Measurements from ENCODE around the gene CCR4. TPM values are rescaled to one million over a fixed set of nuclear protein-coding genes. Genes with fewer than 3 reads are reported as not detected.
A peak's percentile ranks its signal among the peaks of the same experiment; 100 is the strongest.
"Not testable (repeated sequence)": the region's sequence is repeated elsewhere in the genome, so short reads cannot be mapped to it uniquely, and the experiment has no call there.

The CCR4 gene
- total and polyA plus RNA-seq, 9 of the 15 experiments (the other 6 are each of a cell fraction or from before 2014, with no cell fraction given) = 0.04 to 0.47 (median 0.25) TPM; not detected in 1

DNA sequence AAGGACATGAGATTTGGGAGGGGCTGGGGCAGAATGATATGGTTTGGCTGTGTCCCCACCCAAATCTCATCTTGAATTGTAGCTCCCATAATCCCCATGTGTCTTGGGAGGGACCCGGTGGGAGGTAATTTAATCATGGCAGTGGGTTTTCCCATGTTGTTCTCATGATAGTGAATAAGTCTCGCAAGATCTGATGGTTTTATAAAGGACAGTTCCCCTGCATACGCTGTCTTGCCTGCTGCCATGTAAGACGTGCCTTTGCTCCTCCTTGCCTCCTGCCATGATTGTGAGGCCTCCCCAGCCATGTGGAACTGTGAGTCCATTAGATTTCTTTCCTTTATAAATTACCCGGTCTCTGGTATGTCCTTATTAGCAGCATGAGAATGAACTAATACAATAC lies 15.2 kb downstream of the CCR4 start:
- H2AFZ ChIP-seq (ENCODE audit: low read depth, low read length); in situ Hi-C loops (cut with MboI); H3K4me2 ChIP-seq (ENCODE audit: insufficient read depth, low read length); H3K9ac ChIP-seq (ENCODE audit: insufficient read depth in 1 of 2, low read depth in 2 of 2, low read length in 2 of 2); H3K4me1 ChIP-seq (replicated peaks in 1 of 2; ENCODE audit: control insufficient read depth in 2 of 2, insufficient read depth in 2 of 2, low read length in 2 of 2); POLR2A ChIA-PET; CTCF ChIA-PET (ENCODE audit: low intra/inter-chr PET ratio); ATAC-seq; FAIRE-seq; H3K36me3 ChIP-seq (ENCODE audit: control insufficient read depth, insufficient read depth, low read length); H3K27me3 ChIP-seq (ENCODE audit: control insufficient read depth in 2 of 2, insufficient read depth in 2 of 2, low read length in 2 of 2); BruUV-seq (replicated peaks); H3K9me1 ChIP-seq (ENCODE audit: control insufficient read depth, insufficient read depth, low read length); intact Hi-C loops (cut with micrococcal nuclease); H3K4me3 ChIP-seq; H3K79me2 ChIP-seq (ENCODE audit: control insufficient read depth, insufficient read depth, low read length); H4K20me1 ChIP-seq (replicated peaks; ENCODE audit: control insufficient read depth, insufficient read depth, low read length); DNase-seq (ENCODE audit: extremely low read depth in 1 of 4, low spot score in 3 of 4); H3K27ac ChIP-seq (ENCODE audit: extremely low read depth, low read depth, low read length): not testable (repeated sequence)
- 60% methylated on average over 5 of the region's 5 CpGs for WGBS (ENCODE audit: insufficient coverage, low coverage, missing lambda C conversion rate)
- peaks cover 12% of the 10 kb centered on the region; the same call in 1 of the 2 replicates for H3K9me3 ChIP-seq (replicated peaks; ENCODE audit: control insufficient read depth, insufficient read depth, low read depth, low read length)
- TF ChIP-seq, protein P1, sequence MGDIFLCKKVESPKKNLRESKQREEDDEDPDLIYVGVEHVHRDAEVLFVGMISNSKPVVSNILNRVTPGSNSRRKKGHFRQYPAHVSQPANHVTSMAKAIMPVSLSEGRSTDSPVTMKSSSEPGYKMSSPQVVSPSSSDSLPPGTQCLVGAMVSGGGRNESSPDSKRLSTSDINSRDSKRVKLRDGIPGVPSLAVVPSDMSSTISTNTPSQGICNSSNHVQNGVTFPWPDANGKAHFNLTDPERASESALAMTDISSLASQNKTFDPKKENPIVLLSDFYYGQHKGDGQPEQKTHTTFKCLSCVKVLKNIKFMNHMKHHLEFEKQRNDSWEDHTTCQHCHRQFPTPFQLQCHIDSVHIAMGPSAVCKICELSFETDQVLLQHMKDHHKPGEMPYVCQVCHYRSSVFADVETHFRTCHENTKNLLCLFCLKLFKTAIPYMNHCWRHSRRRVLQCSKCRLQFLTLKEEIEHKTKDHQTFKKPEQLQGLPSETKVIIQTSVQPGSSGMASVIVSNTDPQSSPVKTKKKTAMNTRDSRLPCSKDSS (IDR thresholded peaks at IDR 0.05; ENCODE audit: low read depth, partially characterized antibody) = peak; percentile 84
- TF ChIP-seq ZFP36 (IDR thresholded peaks at IDR 0.05; ENCODE audit: low read depth, low read length, partially characterized antibody) (peak; percentile 62), ZEB2 (IDR thresholded peaks at IDR 0.05) (peak; percentile 61; the same call in 1 of the 2 replicates), ZNF431 (CRISPR knock-in tag; IDR thresholded peaks at IDR 0.05) (peak; percentile 100), CBX3 (IDR thresholded peaks at IDR 0.05; ENCODE audit: borderline replicate concordance in 1 of 2, low read length in 2 of 2) (peak in 1 of 2 experiments; percentile 77; a peak in 1 of 3 replicates), YY1 (IDR thresholded peaks at IDR 0.05; ENCODE audit: borderline replicate concordance in 1 of 3, control insufficient read depth in 1 of 3, extremely low read depth in 1 of 3, insufficient read depth in 3 of 3, insufficient read length in 1 of 3, insufficient replicate concordance in 2 of 3, low read depth in 1 of 3, low read length in 2 of 3) (peak in 1 of 3 experiments; percentile 19), TRIM28 (IDR thresholded peaks at IDR 0.05) (peak; percentile 71; the same call in 1 of the 2 replicates), CC2D1A (IDR thresholded peaks at IDR 0.05) (peak; percentile 65; the same call in 1 of the 2 replicates), TRIM24 (IDR thresholded peaks at IDR 0.05) (peak; percentile 51 to 61; a peak in 3 of 4 replicates)
- TF ChIP-seq, protein P2, sequence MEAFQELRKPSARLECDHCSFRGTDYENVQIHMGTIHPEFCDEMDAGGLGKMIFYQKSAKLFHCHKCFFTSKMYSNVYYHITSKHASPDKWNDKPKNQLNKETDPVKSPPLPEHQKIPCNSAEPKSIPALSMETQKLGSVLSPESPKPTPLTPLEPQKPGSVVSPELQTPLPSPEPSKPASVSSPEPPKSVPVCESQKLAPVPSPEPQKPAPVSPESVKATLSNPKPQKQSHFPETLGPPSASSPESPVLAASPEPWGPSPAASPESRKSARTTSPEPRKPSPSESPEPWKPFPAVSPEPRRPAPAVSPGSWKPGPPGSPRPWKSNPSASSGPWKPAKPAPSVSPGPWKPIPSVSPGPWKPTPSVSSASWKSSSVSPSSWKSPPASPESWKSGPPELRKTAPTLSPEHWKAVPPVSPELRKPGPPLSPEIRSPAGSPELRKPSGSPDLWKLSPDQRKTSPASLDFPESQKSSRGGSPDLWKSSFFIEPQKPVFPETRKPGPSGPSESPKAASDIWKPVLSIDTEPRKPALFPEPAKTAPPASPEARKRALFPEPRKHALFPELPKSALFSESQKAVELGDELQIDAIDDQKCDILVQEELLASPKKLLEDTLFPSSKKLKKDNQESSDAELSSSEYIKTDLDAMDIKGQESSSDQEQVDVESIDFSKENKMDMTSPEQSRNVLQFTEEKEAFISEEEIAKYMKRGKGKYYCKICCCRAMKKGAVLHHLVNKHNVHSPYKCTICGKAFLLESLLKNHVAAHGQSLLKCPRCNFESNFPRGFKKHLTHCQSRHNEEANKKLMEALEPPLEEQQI (IDR thresholded peaks at IDR 0.05) = peak; percentile 69; the same call in 1 of the 2 replicates

Measured in K562 (cell line).